Neural progenitor cell (in vitro differentiated cells): ENCODE results near the gene VCX. TPM values are rescaled to one million over a fixed set of nuclear protein-coding genes. Genes with fewer than 3 reads are reported as not detected.

Experiments
- DNase-seq: peaks from one replicate; pipeline ENCODE4 v3.0.0-alpha.2; 2016; ENCODE audit warnings: low spot score
- H2AFZ ChIP-seq: fragments of 200-600 bp; sonication (generic); replicated peaks from 2 replicates; pipeline ENCODE4 v1.6.1; 2016; ENCODE audit warnings: antibody characterized with exemption
- H3F3A ChIP-seq: fragments of 200-600 bp; sonication (generic); 2 replicates; pipeline ENCODE4 v1.6.1; 2016; ENCODE audit warnings: antibody characterized with exemption, low read depth
- H3K27ac ChIP-seq: fragments of 200-600 bp; sonication (generic); 2 replicates; pipeline ENCODE4 v1.5.1; 2016; ENCODE audit warnings: mild to moderate bottlenecking
- H3K27me3 ChIP-seq: fragments of 200-600 bp; sonication (generic); 2 replicates; pipeline ENCODE4 v1.6.1; 2016; ENCODE audit warnings: mild to moderate bottlenecking, moderate library complexity
- H3K36me3 ChIP-seq: fragments of 200-600 bp; sonication (generic); 2 replicates; pipeline ENCODE4 v1.5.1; 2016
- H3K4me1 ChIP-seq: fragments of 200-600 bp; sonication (generic); 2 replicates; pipeline ENCODE4 v1.6.1; 2016; ENCODE audit warnings: mixed run types
- H3K4me2 ChIP-seq: fragments of 200-600 bp; sonication (generic); 2 replicates; pipeline ENCODE4 v1.6.1; 2016
- H3K4me3 ChIP-seq: fragments of 200-600 bp; sonication (generic); 2 replicates; pipeline ENCODE4 v1.5.1; 2016
- H3K79me2 ChIP-seq: fragments of 200-600 bp; sonication (generic); 2 replicates; pipeline ENCODE4 v1.6.1; 2016; ENCODE audit warnings: low read depth
- H3K9ac ChIP-seq: fragments of 200-600 bp; sonication (generic); 2 replicates; pipeline ENCODE4 v1.6.1; 2016
- H3K9me3 ChIP-seq: fragments of 200-600 bp; sonication (generic); 2 replicates; pipeline ENCODE4 v1.5.1; 2016; ENCODE audit warnings: low read depth
- H4K20me1 ChIP-seq: fragments of 200-600 bp; sonication (generic); 2 replicates; pipeline ENCODE4 v1.6.1; 2016; ENCODE audit warnings: low read depth
- H3K27ac Mint-ChIP-seq: 3 replicates; pipeline ENCODE4 v1.8.0; 2021; ENCODE audit warnings: mixed read lengths
- H3K27me3 Mint-ChIP-seq: 2 replicates; pipeline ENCODE4 v1.8.0; 2022; ENCODE audit warnings: low read depth, mild to moderate bottlenecking, inconsistent platforms, moderate library complexity, mixed read lengths; ENCODE audit not compliant: insufficient read depth
- H3K36me3 Mint-ChIP-seq: 3 replicates; pipeline ENCODE4 v1.8.0; 2021; ENCODE audit warnings: mixed read lengths
- H3K4me1 Mint-ChIP-seq: 3 replicates; pipeline ENCODE4 v1.8.0; 2021; ENCODE audit warnings: mixed read lengths
- H3K4me3 Mint-ChIP-seq: 3 replicates; pipeline ENCODE4 v1.8.0; 2021; ENCODE audit warnings: mild to moderate bottlenecking, moderate library complexity, mixed read lengths
- H3K9me3 Mint-ChIP-seq: 3 replicates; pipeline ENCODE4 v1.8.0; 2020; ENCODE audit warnings: mixed read lengths
- EZH2 ChIP-seq: fragments of 200-600 bp; sonication (generic); IDR thresholded peaks from 2 replicates; pipeline ENCODE4 v1.6.1; 2017; ENCODE audit warnings: antibody characterized with exemption, mild to moderate bottlenecking, moderate library complexity
- EZH2phosphoT487 ChIP-seq: fragments of 200-600 bp; sonication (generic); IDR thresholded peaks from 2 replicates; pipeline ENCODE4 v1.6.1; 2017; ENCODE audit warnings: antibody characterized with exemption
- total RNA-seq: library from RNA; depleted of rRNA; stranded (reverse); fragments of >200 nt; gene quantifications from 2 replicates; pipeline ENCODE4 v1.2.3, GENCODE V29; 2015; ENCODE audit warnings: low replicate concordance
- TF ChIP-seq, protein P1 (sequence below): fragments of 200-600 bp; sonication (generic); IDR thresholded peaks from 2 replicates; pipeline ENCODE4 v1.5.1; 2017; ENCODE audit warnings: antibody characterized with exemption, mild to moderate bottlenecking

Gene VCX
- total RNA-seq, 1 donor from 2014 or later: not detected

DNA sequence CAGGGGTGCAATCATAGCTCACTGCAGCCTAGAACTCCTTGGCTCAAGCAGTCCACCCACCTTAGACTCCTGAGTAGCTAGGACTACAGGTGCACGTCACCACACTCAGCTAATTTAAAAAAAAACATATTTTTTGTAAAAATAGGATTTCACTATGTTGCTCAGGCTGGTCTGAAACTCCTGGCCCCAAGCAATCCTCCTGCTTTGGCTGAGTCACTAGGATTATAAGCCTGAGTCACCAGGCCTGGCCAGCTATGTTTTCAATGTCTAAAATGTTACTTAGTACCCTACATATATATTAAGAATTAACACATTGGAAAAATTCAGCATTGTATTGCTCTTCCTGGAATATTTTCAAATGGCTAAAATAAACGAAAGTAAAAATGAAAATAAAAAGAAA lies 46.7 kb downstream of the VCX start:
- no peaks in the 10 kb centered on the region for H3K9me3 Mint-ChIP-seq
- Histone ChIP-seq H2AFZ (no peak overlapping the region), H3K4me1 (no peaks in the 10 kb centered on the region), H3K9me3 (peaks cover 8% of the 10 kb centered on the region), H3K4me3 (no peak overlapping the region), H3F3A (no peaks in the 10 kb centered on the region), H3K9ac (no peak overlapping the region), H4K20me1 (no peaks in the 10 kb centered on the region), H3K36me3 (no peaks in the 10 kb centered on the region), H3K4me2 (no peak overlapping the region), H3K79me2 (no peaks in the 10 kb centered on the region), H3K27me3 (no peaks in the 10 kb centered on the region), H3K27ac (no peak overlapping the region)
- peaks cover 3% of the 10 kb centered on the region for H3K4me1 Mint-ChIP-seq
- no peak overlapping the region for H3K27ac Mint-ChIP-seq
- H3K27me3 Mint-ChIP-seq: peaks cover 2% of the 10 kb centered on the region
- no peaks in the 10 kb centered on the region for H3K36me3 Mint-ChIP-seq
- no peak overlapping the region for H3K4me3 Mint-ChIP-seq
- DNase-seq: no peak
- no peak for TF ChIP-seq EZH2phosphoT487
- TF ChIP-seq, protein P1, sequence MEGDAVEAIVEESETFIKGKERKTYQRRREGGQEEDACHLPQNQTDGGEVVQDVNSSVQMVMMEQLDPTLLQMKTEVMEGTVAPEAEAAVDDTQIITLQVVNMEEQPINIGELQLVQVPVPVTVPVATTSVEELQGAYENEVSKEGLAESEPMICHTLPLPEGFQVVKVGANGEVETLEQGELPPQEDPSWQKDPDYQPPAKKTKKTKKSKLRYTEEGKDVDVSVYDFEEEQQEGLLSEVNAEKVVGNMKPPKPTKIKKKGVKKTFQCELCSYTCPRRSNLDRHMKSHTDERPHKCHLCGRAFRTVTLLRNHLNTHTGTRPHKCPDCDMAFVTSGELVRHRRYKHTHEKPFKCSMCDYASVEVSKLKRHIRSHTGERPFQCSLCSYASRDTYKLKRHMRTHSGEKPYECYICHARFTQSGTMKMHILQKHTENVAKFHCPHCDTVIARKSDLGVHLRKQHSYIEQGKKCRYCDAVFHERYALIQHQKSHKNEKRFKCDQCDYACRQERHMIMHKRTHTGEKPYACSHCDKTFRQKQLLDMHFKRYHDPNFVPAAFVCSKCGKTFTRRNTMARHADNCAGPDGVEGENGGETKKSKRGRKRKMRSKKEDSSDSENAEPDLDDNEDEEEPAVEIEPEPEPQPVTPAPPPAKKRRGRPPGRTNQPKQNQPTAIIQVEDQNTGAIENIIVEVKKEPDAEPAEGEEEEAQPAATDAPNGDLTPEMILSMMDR: no peak
- no peak for TF ChIP-seq EZH2

DNA sequence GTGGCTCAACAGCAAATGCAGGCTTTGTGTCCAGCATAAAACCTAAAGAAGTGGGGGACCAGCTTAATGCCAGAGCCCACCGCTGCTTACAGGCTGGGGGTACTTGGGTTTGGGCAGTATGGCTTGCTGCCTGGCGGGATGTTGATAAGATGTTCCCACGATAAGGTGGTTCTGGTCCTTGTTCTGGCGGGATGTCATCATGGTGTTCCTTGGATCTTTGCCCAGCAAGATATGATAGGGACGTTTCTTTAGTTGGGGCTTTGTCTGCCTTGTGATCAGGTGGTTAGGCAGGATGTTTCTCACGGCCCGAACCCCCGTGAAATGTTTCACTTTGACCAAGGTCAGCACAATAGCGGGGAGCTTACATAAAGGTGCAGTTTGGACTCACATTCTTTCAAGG lies 49.0 kb downstream of the VCX start:
- no peak for DNase-seq
- no peak overlapping the region for H3K4me2 ChIP-seq
- Mint-ChIP-seq H3K36me3 (no peaks in the 10 kb centered on the region), H3K9me3 (no peaks in the 10 kb centered on the region), H3K4me1 (peaks cover 3% of the 10 kb centered on the region), H3K4me3 (no peak overlapping the region), H3K27ac (no peak overlapping the region), H3K27me3 (no peaks in the 10 kb centered on the region)
- H3K9me3 ChIP-seq: no peaks in the 10 kb centered on the region
- H2AFZ ChIP-seq: no peak overlapping the region
- no peaks in the 10 kb centered on the region for H3K27me3 ChIP-seq
- H3K4me1 ChIP-seq: no peaks in the 10 kb centered on the region
- no peaks in the 10 kb centered on the region for H3K79me2 ChIP-seq
- H3K4me3 ChIP-seq: no peak overlapping the region
- no peaks in the 10 kb centered on the region for H3K36me3 ChIP-seq
- TF ChIP-seq, protein P1: no peak
- TF ChIP-seq EZH2phosphoT487 (no peak), EZH2 (no peak)
- H4K20me1 ChIP-seq: no peaks in the 10 kb centered on the region
- no peaks in the 10 kb centered on the region for H3F3A ChIP-seq
- no peak overlapping the region for H3K9ac ChIP-seq
- no peak overlapping the region for H3K27ac ChIP-seq

Other genes with a start within 250 kb of the VCX start
- 17.4 and 40.0 TPM in 2 replicates for gene PNPLA4, start 84.2 kb downstream of the VCX start, total RNA-seq